Uterus (tissue), 4 donors: Measurements from ENCODE around the gene MRPL24. TPM values are rescaled to one million over a fixed set of nuclear protein-coding genes. Genes with fewer than 3 reads are reported as not detected.

ENCODE experiments used
- DNase-seq, 2 donors: peaks; one replicate each; pipeline ENCODE4 v3.0.0-alpha.2; 2019 to 2020
- H3K27ac ChIP-seq, 2 donors: fragments of 200-600 bp; sonication (generic); 1 replicate in 1 of 2; 2 replicates in 1 of 2; pipeline ENCODE4 v1.5.1; 2016 to 2018
- H3K27me3 ChIP-seq, 2 donors: fragments of 200-600 bp; sonication (generic); one replicate each; pipeline ENCODE4 v1.5.1; 2018 to 2019; ENCODE audit warnings: control low read depth in 1 of 2
- H3K36me3 ChIP-seq, 2 donors: fragments of 200-600 bp; sonication (generic); one replicate each; pipeline ENCODE4 v1.5.1; 2019; ENCODE audit warnings: control low read depth in 1 of 2
- H3K4me1 ChIP-seq, 2 donors: fragments of 200-600 bp; sonication (generic); one replicate each; pipeline ENCODE4 v1.5.1; 2018 to 2019; ENCODE audit warnings: control low read depth in 1 of 2
- H3K4me3 ChIP-seq, 2 donors: fragments of 200-600 bp; sonication (generic); 1 replicate in 1 of 2; 2 replicates in 1 of 2; pipeline ENCODE4 v1.5.1; 2018 to 2019; ENCODE audit warnings: mild to moderate bottlenecking in 1 of 2
- H3K9me3 ChIP-seq, 2 donors: fragments of 200-600 bp; sonication (generic); one replicate each; pipeline ENCODE4 v1.5.1; 2019; ENCODE audit warnings: control low read depth in 1 of 2
- POLR2A ChIP-seq, 2 donors: fragments of 450-650 bp; IDR thresholded peaks; one replicate each; pipeline ENCODE4 v1.6.1; 2016; ENCODE audit warnings: antibody characterized with exemption in 2 of 2, mild to moderate bottlenecking in 1 of 2, moderate library complexity in 1 of 2
- intact Hi-C: fragments of 100-400 bp; cut with DNase I; formaldehyde crosslinking; loops from one replicate; pipeline ENCODE4 v1.15.1; 2023; ENCODE audit warnings: low total_unique reads
- total RNA-seq, 4 donors: library from RNA; depleted of rRNA in 3 of 4; stranded (reverse); fragments of >200 nt in 3 of 4; gene quantifications; one replicate each; pipeline versions ENCODE4 v1.1.0 to v1.2.4, GENCODE V29; 2014 to 2023
- TF ChIP-seq, protein P1 (sequence below), 4 experiments: fragments of 200-600 bp in 2 of 4; fragments of 450-650 bp in 2 of 4; sonication (generic) in 2 of 4; IDR thresholded peaks; one replicate each; pipeline ENCODE4 v1.5.1; 2016 to 2019; ENCODE audit warnings: antibody characterized with exemption in 4 of 4, mild to moderate bottlenecking in 2 of 4, moderate library complexity in 1 of 4
- donor health status: DM: yes; HTN: yes; CAD: no.

MRPL24 gene
- total RNA-seq, 4 donors from 2014 or later, result 8.2 to 58.5 (median 23.8) TPM

DNA sequence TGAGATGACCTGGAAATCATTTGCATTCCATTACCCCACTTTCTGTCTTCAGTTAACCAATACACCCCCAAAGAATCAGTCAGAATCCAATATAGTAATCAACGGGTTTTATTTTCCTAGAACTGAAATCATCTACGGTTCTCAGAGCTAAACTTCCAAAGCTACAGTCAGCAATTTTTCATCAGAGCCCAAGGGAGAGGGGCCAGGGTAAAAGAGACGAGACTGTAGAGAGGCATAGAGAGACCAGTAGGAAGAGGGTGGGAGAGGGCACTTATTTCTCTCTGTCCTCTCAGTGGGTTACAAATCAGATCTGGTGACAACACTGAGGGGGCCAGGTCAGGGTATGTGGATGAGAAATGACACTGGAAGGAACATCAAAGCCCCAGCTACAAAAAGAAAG lies 1.1 kb upstream of the MRPL24 start:
- H3K9me3 ChIP-seq, result no peaks in the 10 kb centered on the region
- peak overlapping the region; percentile 81 to 87 for H3K27ac ChIP-seq
- H3K4me3 ChIP-seq, result no peak overlapping the region
- no peaks in the 10 kb centered on the region for H3K27me3 ChIP-seq
- intact Hi-C loops, result no loop called here
- no peaks in the 10 kb centered on the region for H3K36me3 ChIP-seq
- TF ChIP-seq, protein P1, sequence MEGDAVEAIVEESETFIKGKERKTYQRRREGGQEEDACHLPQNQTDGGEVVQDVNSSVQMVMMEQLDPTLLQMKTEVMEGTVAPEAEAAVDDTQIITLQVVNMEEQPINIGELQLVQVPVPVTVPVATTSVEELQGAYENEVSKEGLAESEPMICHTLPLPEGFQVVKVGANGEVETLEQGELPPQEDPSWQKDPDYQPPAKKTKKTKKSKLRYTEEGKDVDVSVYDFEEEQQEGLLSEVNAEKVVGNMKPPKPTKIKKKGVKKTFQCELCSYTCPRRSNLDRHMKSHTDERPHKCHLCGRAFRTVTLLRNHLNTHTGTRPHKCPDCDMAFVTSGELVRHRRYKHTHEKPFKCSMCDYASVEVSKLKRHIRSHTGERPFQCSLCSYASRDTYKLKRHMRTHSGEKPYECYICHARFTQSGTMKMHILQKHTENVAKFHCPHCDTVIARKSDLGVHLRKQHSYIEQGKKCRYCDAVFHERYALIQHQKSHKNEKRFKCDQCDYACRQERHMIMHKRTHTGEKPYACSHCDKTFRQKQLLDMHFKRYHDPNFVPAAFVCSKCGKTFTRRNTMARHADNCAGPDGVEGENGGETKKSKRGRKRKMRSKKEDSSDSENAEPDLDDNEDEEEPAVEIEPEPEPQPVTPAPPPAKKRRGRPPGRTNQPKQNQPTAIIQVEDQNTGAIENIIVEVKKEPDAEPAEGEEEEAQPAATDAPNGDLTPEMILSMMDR (IDR thresholded peaks at IDR 0.05), result no peak
- no peak for TF ChIP-seq POLR2A (IDR thresholded peaks at IDR 0.05)
- H3K4me1 ChIP-seq, result peaks cover 0 to 7% of the 10 kb centered on the region in 2 donors
- no peak for DNase-seq

DNA sequence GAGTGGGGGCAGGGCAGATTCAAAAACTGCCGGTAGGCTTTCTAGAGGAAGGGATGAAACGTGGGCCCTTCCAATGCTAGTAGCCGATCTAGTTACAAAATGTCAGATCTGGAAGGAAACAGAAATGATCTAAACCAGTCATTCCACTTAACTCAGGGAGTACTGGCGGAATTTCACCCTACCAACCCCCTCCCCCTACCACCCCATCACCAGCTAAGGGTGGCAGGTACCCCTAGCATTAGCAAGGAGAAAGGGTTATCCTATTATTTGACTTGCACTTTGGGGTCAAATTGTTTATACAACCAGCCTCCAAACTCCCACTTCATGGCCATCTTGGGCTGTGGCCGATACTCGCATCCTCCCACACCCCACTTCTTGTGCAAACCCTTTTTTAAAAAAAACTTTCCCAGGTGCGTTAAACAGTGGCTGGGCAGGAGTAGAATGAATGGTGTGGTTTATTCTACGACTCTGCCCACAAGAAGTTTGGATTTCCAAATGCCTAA lies 644 bp upstream of the MRPL24 start:
- no peak for DNase-seq
- H3K27me3 ChIP-seq, result no peaks in the 10 kb centered on the region
- H3K27ac ChIP-seq, result peak overlapping the region; percentile 81 to 87
- no peaks in the 10 kb centered on the region for H3K9me3 ChIP-seq
- peak overlapping the region; percentile 9 to 71 for H3K4me3 ChIP-seq
- H3K36me3 ChIP-seq, result no peaks in the 10 kb centered on the region
- peaks cover 0 to 7% of the 10 kb centered on the region in 2 donors for H3K4me1 ChIP-seq
- TF ChIP-seq POLR2A (IDR thresholded peaks at IDR 0.05), result no peak
- TF ChIP-seq, protein P1 (IDR thresholded peaks at IDR 0.05), result no peak
- intact Hi-C loops, result no loop called here

GRCh38 chr1:156740237-156740740 lies 599 bp downstream of the MRPL24 start:
- no peak for DNase-seq
- no peaks in the 10 kb centered on the region for H3K4me1 ChIP-seq
- H3K27ac ChIP-seq, result peak overlapping the region; percentile 78 to 87
- TF ChIP-seq, protein P1 (IDR thresholded peaks at IDR 0.05), result no peak
- TF ChIP-seq POLR2A (IDR thresholded peaks at IDR 0.05), result no peak
- intact Hi-C loops, result no loop called here
- no peaks in the 10 kb centered on the region for H3K27me3 ChIP-seq
- H3K9me3 ChIP-seq, result no peaks in the 10 kb centered on the region
- H3K36me3 ChIP-seq, result no peaks in the 10 kb centered on the region
- peak overlapping the region; percentile 71 to 72 for H3K4me3 ChIP-seq

DNA sequence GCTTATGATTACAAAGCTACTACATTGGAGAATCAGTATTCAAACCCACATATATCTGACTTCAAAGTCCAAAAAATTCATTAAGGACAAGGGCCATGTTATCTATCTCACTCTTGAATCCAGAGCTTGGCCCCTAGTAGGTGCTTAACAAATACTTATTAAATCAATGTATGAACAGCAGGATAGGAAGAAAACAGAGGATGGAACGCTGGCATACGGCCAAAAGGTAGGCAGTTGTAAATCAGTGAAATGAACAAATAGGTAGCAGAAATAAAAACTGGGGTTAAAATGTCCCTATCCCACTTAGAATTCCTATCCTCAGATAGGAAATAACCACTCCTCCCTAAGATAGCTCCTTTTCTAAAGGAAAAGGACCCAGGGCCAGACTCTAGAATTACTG lies 2.0 kb downstream of the MRPL24 start:
- no peaks in the 10 kb centered on the region for H3K9me3 ChIP-seq
- H3K4me3 ChIP-seq, result no peak overlapping the region
- no peak for DNase-seq
- no peak overlapping the region for H3K27ac ChIP-seq
- H3K27me3 ChIP-seq, result no peaks in the 10 kb centered on the region
- TF ChIP-seq POLR2A (IDR thresholded peaks at IDR 0.05), result no peak
- TF ChIP-seq, protein P1 (IDR thresholded peaks at IDR 0.05), result no peak
- H3K36me3 ChIP-seq, result no peaks in the 10 kb centered on the region
- intact Hi-C loops, result no loop called here
- no peaks in the 10 kb centered on the region for H3K4me1 ChIP-seq

- Histone ChIP-seq H3K36me3 (no peaks in the 10 kb centered on the region), H3K27ac (no peak overlapping the region), H3K27me3 (no peaks in the 10 kb centered on the region), H3K9me3 (no peaks in the 10 kb centered on the region), H3K4me3 (no peak overlapping the region), H3K4me1 (no peaks in the 10 kb centered on the region)
- no peak for TF ChIP-seq POLR2A (IDR thresholded peaks at IDR 0.05)
- TF ChIP-seq, protein P1 (IDR thresholded peaks at IDR 0.05), result no peak
- DNase-seq, result no peak
- intact Hi-C loops, result no loop called here
Measured at GRCh38 chr1:156738407-156738806, 2.5 kb downstream of the MRPL24 start.
